Ecto neural progenitor cell (in vitro differentiated cells): Measurements from ENCODE around the gene ASB2.

Experiments
- DNase-seq: peaks from one replicate; pipeline ENCODE4 v3.0.0-alpha.2; 2018; ENCODE audit warnings: low spot score

ASB2 gene

DNA sequence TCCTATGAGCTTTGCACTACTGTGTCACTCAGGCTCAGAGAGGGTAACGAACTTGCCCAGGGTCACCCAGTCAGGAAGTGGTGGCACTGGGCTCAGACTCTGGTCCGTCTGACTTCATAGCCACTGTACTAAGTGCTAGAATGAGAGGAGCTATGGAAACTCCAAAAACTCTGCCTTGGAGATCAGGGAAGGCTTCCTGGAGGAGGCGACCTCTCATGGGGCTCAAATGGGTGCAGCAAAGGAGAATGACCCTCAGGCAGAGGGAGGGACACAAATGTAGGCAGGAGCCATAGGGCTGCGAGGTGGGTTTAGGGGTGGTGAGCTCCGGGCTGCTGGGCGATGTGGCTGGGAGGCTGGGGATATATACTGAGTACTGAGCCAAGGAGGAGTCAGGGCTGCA lies 23.9 kb upstream of the ASB2 start:
- DNase-seq: no peak

GRCh38 chr14:93999573-93999972 lies 23.2 kb upstream of the ASB2 start:
- no peak for DNase-seq

- no peak for DNase-seq
Observed at GRCh38 chr14:93998871-93999403, 22.6 kb upstream of the ASB2 start.

- no peak for DNase-seq
Observed at GRCh38 chr14:93997916-93998870, 21.8 kb upstream of the ASB2 start.

- no peak for DNase-seq
Observed at GRCh38 chr14:93997082-93997481, 20.7 kb upstream of the ASB2 start, which contains the start of gene CCDC197. TSS of gene CCDC197 (plus strand) at chr14:93997301. CDS start at chr14:93998132, 831 bp downstream.

GRCh38 chr14:93996130-93996695 lies 19.8 kb upstream of the ASB2 start:
- no peak for DNase-seq

DNA sequence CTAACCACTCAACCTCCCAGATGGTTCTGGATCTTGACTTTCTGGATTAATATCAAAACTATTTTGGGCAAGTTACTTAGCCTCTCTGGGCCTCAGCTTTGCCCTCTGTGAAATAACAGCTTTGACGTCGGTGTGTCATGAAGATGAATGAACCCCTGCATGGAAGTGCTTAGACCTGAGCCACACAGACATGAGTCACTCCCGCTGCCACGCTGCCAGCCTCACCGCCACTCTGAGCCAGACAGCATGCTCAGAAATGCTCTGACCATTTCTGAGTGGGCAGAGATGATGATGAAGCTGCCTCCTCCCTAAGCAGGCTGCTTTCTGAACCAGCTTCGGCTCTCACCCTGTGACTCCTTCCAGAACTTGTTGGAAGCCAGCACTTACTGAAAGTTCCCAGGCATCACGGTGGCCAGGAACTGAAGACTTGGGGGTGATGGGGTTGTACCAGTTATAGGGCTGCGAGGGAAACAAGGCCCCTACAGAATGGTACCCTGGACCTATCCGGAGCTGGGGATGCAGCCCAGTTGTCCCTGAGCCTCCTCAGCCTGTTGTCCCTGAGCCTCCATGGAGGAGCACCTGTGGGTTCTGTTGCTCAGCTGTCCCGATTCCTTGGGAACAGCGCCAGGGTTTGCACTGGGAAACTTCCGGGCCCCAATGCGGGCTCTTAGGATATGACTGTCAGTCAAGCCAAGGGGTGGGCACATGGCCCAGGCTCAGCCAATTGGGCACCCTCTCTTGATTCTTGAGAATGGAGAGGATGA lies 18.7 kb upstream of the ASB2 start:
- DNase-seq: no peak

- DNase-seq: no peak
Observed at GRCh38 chr14:93993382-93993781, 17.0 kb upstream of the ASB2 start.

DNA sequence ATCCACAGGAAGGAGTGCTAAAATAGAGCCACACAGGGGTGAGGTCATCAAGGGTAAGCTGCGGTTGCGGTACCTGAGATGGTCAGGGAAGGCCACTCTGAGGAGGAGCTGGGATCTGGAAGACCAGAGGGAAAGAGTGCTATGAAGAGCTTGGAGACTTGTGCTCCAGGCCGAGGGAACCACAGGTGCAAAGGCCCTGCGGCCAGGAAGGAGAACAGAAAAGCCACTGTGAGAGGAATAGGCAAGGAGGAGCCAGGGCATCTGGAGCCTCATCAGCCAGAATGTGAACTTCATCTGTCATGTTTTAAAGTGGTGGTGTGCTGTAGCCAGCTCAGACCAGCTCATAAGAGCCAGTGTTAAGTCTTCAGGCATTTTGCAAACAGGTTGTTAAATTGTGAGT lies 15.3 kb upstream of the ASB2 start:
- no peak for DNase-seq

DNA sequence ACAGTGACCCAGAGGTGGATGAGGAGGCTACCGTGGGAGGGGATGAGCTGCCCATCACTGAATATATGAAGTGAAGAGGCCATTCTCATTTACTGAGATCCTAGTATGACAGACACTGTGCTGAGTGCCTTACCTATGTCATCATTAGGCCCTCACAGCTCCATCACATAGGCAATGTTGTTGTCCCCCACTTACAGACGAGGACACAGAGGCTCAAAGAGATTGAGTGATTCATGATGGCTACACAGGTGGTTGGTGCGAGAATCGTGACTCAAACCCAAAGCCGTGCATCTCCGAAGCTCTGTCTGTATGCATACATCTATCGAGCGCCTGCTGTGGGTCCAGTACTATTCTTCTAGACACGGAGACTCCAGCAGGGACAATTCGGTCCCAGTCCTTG lies 14.8 kb upstream of the ASB2 start:
- DNase-seq: no peak

GRCh38 chr14:93989939-93990338 lies 13.6 kb upstream of the ASB2 start:
- no peak for DNase-seq

- DNase-seq: no peak
Observed at GRCh38 chr14:93987815-93988476, 11.6 kb upstream of the ASB2 start.

DNA sequence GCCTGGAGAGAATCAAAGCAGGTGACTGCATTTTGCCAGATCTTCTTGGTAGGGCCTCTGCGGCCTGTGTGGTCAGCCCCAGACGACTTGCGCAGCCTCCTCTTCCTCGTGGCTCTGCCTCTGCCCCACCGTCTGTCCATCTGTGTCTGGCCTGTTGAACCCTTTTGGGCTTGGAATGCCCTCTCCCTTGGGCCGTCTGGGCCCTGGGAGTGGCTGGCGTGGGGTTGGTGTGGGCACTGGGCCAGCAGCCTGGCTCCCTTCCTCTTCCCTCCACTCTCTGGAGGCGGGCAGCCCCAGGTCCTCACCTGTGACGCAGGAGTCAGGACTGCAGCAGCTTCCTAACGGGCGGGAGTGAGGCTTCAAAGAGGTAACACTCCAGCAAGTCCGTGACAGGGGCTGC lies 11.0 kb upstream of the ASB2 start:
- no peak for DNase-seq

DNA sequence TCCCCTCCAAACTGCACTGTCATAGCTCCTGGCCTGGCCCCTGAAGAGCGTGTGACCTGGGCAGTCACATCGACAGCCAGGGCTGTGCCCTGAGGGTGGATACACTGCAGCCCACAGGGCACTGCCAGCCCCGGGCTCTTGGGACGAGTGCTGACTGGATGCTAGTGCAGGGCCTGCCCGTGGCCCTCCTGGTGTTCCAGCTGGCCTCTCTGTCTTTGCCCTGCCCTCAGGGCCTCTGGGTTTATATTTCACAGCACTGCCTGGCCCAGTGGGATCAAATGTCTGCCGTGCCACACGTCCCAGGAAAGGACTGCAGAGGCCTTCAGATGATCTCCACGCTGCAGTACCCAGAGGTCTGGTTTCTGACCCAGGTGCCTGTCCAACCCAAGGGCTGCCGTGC lies 10.6 kb upstream of the ASB2 start:
- no peak for DNase-seq

- DNase-seq: no peak
Observed at GRCh38 chr14:93984987-93985410, 8.6 kb upstream of the ASB2 start.

DNA sequence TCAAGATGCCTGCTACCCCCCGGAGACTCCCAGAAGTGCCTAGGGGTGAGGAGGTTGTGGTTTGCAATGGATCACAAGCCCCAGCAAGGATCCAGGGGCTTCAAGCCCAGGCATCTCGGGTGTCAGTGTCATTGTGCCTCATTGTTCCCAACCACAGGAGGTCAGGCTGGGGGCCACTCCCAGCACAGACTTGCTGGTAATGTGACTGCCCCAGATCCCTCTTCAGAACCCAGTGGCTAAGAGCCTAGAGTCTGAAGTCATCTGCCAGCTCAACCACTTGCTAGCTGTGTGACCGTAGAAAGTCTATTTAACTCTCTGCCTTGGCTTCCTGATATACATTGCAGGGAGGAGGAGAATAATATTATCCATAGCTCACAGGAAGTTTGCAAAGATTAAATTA lies 7.7 kb upstream of the ASB2 start:
- no peak for DNase-seq

GRCh38 chr14:93982230-93983007 lies 6.0 kb upstream of the ASB2 start:
- DNase-seq: no peak

- DNase-seq: no peak
Observed at GRCh38 chr14:93981316-93982229, 5.2 kb upstream of the ASB2 start.

DNA sequence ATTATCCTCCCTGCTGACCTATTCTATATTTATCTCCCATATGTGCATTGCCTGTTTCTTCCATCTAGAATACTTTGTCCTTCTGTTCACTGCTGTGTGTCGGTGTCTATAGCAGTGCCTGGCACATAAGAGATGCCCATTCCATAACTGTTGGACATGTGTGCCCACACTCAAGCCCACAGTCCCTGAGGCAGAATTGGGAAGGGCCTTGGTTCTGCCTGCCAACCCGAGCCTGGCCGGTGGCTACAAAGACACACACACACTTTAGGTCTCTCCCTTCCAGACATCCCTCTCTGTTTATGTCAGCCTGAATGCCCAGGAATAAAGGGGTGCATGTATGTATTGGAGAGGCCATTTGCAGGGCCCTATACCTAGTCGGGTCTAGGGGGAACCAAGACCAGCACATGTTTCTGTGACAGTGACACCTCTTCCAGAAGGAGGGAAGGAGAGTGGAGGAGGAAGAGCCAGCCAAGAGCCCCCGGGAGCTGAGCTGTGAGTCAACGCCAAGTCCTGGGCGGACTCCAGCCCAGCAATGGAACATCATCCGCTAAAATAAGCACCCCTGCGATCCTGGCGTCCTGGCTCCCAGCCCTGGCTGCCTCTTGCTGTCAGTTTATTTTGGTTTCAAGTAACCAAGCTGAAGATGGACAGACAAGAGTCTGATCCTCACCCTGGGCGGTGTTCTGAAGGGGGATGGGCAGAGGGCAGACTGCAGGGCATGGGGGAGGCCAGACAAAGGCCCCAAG lies 4.3 kb upstream of the ASB2 start:
- DNase-seq: no peak
